ENCODE measurements around the gene TSPAN10.

TSPAN10 gene

DNA sequence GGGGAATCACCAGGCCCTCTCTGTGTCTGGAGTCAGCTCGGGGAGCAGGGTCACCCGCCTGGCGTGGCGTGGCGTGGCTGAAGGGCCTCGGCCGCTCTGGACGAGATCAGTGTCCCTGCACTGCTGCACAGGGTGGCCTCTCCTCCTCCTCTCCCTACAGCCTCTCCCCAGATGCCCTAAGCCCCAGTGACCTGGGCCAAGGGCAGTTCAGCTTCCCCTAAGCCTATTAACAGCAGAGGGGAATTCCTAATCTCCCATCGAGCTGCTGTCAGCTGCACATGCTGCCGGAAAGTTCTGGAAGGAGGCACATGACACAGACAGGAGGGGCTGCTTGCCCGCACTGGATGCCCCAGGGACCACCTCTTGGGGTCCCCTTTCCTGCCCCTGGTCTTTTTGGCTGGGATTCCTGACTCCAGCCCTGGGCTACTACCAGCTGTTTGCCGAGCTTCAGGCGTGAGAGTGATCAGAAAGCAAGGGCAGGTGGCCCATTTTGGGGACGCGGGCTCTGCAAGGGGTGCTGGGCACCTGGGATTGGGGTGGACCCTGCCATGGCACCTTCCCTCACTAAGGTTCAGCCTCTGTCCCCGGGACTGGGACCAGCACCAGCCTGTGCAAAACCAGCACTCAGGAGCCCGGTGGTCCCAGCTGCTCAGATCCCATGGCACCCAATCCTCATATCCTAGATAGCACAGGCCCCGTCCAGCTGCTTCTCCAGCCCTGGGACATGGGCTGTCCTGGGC is 18.6 kb downstream of the TSPAN10 start:
- H3K27ac ChIP-seq, result no peak overlapping the region
- TF ChIP-seq CTCF (conservative IDR thresholded peaks at IDR 0.05), result no peak

- H3K27ac ChIP-seq, result no peak within 1 kb of the TSS
- TF ChIP-seq CTCF (conservative IDR thresholded peaks at IDR 0.05), result no peak
Observed at GRCh38 chr17:81656118-81656743, 19.2 kb downstream of the TSPAN10 start, which contains the start of gene PDE6G. PDE6G (minus strand) TSS chr17:81656542; CDS start chr17:81653305, 3,237 bp downstream.

GRCh38 chr17:81656835-81657234 is 19.8 kb downstream of the TSPAN10 start:
- H3K27ac ChIP-seq, result no peak overlapping the region
- TF ChIP-seq CTCF (conservative IDR thresholded peaks at IDR 0.05), result no peak

DNA sequence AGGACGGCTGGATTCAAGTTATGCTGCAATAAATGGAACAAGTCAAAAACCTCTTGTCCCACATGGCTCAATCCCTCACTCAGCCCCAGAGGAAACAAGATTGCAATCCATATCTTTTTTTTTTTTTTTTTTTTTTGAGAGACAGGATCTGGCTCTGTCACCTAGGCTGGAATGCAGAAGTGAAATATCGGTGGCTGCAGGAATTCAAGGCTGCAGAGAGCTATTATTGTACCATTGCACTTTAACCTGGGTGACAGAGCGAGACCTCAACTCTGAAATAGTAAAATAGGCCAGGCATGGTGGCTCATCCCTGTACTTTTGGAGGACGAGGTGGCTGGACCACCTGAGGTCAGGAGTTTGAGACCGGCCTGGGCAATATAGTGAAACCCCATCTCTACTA is 22.0 kb downstream of the TSPAN10 start:
- no peak for TF ChIP-seq CTCF (conservative IDR thresholded peaks at IDR 0.05)
- H3K27ac ChIP-seq, result peak overlapping the region; percentile 69

DNA sequence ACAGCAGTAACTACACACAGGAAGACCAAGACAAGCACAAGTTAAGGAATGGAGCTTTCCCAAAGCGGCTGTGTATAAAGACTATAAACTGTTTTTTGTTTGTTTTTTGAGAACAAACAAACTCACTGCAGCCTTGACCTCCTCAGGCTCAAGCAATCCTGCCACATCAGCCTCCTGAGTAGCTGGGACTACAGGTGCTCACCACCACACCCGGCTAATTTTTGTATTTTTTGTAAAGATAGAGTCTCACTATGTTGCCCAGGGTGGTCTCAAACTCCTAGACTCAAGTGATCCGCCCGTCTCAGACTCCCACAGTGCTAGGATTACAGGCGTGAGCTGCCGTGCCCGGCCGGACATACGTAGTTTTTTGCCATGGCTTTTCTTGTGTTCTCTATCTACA is 23.4 kb downstream of the TSPAN10 start:
- peak overlapping the region; percentile 69 for H3K27ac ChIP-seq
- TF ChIP-seq CTCF (conservative IDR thresholded peaks at IDR 0.05), result no peak

GRCh38 chr17:81662002-81662401 is 25.0 kb downstream of the TSPAN10 start:
- H3K27ac ChIP-seq, result no peak overlapping the region
- no peak for TF ChIP-seq CTCF (conservative IDR thresholded peaks at IDR 0.05)

DNA sequence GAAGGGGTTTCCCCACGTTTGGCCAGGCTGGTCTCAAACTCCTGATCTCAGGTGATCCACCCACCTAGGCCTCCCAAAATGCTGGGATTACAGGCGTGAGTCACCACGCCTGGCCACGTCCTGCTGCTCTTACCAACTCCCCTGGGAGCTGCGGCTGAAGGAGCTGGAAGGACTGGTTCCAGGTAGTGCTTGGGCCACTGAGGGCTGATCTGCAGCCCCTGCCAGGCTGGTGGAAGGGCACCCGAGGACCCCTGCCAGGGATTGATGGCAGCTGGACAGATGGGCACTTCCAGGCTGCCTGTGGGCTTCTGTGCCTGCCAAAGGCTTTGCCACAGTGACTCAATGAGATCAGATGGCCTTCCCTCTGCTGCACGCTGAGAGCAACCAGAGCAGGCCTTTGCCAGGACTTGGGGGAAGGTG is 27.1 kb downstream of the TSPAN10 start:
- H3K27ac ChIP-seq, result no peak overlapping the region
- TF ChIP-seq CTCF (conservative IDR thresholded peaks at IDR 0.05), result no peak

Data from VCaP (cell line).